ENCODE data around the gene BNIP5.
A peak's percentile ranks its signal among the peaks of the same experiment; 100 is the strongest.
"Not testable (repeated sequence)": the region's sequence is repeated elsewhere in the genome, so short reads cannot be mapped to it uniquely, and the experiment has no call there.

The BNIP5 gene

GRCh38 chr6:36368921-36369865 lies 32.5 kb upstream of the BNIP5 start:
- DNase-seq (ENCODE audit: low read depth, low spot score), result no peak
- no peak overlapping the region for H3K4me3 ChIP-seq (ENCODE audit: low read length)

GRCh38 chr6:36368421-36368820 lies 31.7 kb upstream of the BNIP5 start:
- no peak overlapping the region for H3K4me3 ChIP-seq (ENCODE audit: low read length)
- DNase-seq (ENCODE audit: low read depth, low spot score), result no peak

- no peak for DNase-seq (ENCODE audit: low read depth, low spot score)
- no peak overlapping the region for H3K4me3 ChIP-seq (ENCODE audit: low read length)
Measured at GRCh38 chr6:36367743-36368142, 31.1 kb upstream of the BNIP5 start.

GRCh38 chr6:36364669-36365479 lies 28.2 kb upstream of the BNIP5 start:
- no peak for DNase-seq (ENCODE audit: low read depth, low spot score)

GRCh38 chr6:36364061-36364635 lies 27.5 kb upstream of the BNIP5 start:
- not testable (repeated sequence) for DNase-seq (ENCODE audit: low read depth, low spot score); H3K4me3 ChIP-seq (ENCODE audit: low read length)

More at GRCh38 chr6:36364669-36365479, 28.2 kb upstream of the BNIP5 start:
- H3K4me3 ChIP-seq (ENCODE audit: low read length), result no peak overlapping the region

- not testable (repeated sequence) for H3K4me3 ChIP-seq (ENCODE audit: low read length); DNase-seq (ENCODE audit: low read depth, low spot score)
Measured at GRCh38 chr6:36363371-36363752, 26.7 kb upstream of the BNIP5 start.

GRCh38 chr6:36362551-36363370 lies 26.1 kb upstream of the BNIP5 start:
- H3K4me3 ChIP-seq (ENCODE audit: low read length), result no peak overlapping the region
- DNase-seq (ENCODE audit: low read depth, low spot score), result no peak

- H3K4me3 ChIP-seq (ENCODE audit: low read length), result no peak overlapping the region
- no peak for DNase-seq (ENCODE audit: low read depth, low spot score)
Measured at GRCh38 chr6:36361071-36361470, 24.4 kb upstream of the BNIP5 start.

- DNase-seq (ENCODE audit: low read depth, low spot score), result peak; percentile 56
- no peak overlapping the region for H3K4me3 ChIP-seq (ENCODE audit: low read length)
Measured at GRCh38 chr6:36360241-36361054, 23.8 kb upstream of the BNIP5 start.

GRCh38 chr6:36358226-36358915 lies 21.7 kb upstream of the BNIP5 start:
- no peak overlapping the region for H3K4me3 ChIP-seq (ENCODE audit: low read length)
- no peak for DNase-seq (ENCODE audit: low read depth, low spot score)

GRCh38 chr6:36357872-36358225 lies 21.2 kb upstream of the BNIP5 start:
- no peak for DNase-seq (ENCODE audit: low read depth, low spot score)
- H3K4me3 ChIP-seq (ENCODE audit: low read length), result no peak overlapping the region

GRCh38 chr6:36355819-36356218 lies 19.1 kb upstream of the BNIP5 start:
- H3K4me3 ChIP-seq (ENCODE audit: low read length), result no peak overlapping the region
- no peak for DNase-seq (ENCODE audit: low read depth, low spot score)

- H3K4me3 ChIP-seq (ENCODE audit: low read length), result no peak overlapping the region
- DNase-seq (ENCODE audit: low read depth, low spot score), result no peak
Measured at GRCh38 chr6:36353411-36353915, 16.8 kb upstream of the BNIP5 start.

GRCh38 chr6:36352477-36353157 lies 15.9 kb upstream of the BNIP5 start:
- no peak overlapping the region for H3K4me3 ChIP-seq (ENCODE audit: low read length)
- no peak for DNase-seq (ENCODE audit: low read depth, low spot score)

- H3K4me3 ChIP-seq (ENCODE audit: low read length), result no peak overlapping the region
- DNase-seq (ENCODE audit: low read depth, low spot score), result no peak
Measured at GRCh38 chr6:36350681-36351571, 14.2 kb upstream of the BNIP5 start.

- no peak for DNase-seq (ENCODE audit: low read depth, low spot score)
- H3K4me3 ChIP-seq (ENCODE audit: low read length), result no peak overlapping the region
Measured at GRCh38 chr6:36350082-36350481, 13.4 kb upstream of the BNIP5 start.

Measured in Jurkat, Clone E6-1 (cell line).